GM19239 (cell line): ENCODE data around the gene SELENON.

ENCODE experiments used
- DNase-seq: peaks from one replicate; pipeline ENCODE4 v3.0.0; 2011; ENCODE audit warnings: low spot score; ENCODE audit not compliant: insufficient read length
- FAIRE-seq: peaks from 2 replicates; lab custom pipeline; 2011; peaks lifted over from hg19 to GRCh38; lab: Jason Lieb, UNC

SELENON gene

DNA sequence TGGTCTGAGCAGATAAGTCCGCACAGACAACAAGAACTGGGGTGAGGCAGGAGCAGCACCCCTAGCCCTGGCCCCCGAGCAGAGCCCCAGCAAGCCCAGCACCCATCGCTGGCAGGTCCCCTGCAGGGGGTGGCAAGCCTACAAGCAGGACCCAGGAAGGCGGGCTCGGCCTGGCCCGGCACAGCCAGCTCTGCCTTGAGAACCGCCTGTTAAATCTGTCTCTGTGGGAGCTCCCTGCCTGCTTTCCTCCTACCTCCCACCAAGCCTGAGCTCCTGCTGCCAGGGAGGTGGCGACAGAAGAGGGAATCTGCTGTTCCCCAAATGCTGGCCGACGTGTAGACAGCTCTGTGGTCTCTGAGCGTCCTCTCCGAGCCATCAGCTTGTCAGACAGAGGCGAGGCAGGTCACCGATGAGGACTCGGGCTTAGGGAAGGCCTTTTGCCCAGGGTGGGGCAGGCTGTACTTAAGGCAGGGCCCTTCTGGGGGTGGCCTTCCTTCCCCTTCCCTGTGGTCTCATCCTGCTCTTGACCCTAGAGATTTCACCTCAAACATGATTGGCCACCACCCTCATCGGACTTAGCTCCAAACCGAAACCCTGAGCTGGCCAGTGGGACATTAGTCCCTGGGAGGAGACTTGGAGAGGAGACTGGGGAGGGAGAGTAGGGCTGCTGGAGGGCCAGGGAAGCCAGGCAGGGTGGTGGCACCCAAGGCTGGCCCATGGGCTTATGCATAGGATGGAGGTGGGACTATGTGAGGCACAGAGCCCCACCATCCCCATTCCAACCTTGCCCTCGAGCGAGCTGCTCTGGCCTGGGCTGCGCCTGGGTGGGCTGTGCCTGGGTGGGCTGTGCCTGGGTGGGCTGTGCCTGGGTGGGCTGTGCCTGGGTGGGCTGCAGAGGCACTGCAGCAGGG, 7.7 kb downstream of the SELENON start:
- no peak for DNase-seq
- FAIRE-seq = no peak

DNA sequence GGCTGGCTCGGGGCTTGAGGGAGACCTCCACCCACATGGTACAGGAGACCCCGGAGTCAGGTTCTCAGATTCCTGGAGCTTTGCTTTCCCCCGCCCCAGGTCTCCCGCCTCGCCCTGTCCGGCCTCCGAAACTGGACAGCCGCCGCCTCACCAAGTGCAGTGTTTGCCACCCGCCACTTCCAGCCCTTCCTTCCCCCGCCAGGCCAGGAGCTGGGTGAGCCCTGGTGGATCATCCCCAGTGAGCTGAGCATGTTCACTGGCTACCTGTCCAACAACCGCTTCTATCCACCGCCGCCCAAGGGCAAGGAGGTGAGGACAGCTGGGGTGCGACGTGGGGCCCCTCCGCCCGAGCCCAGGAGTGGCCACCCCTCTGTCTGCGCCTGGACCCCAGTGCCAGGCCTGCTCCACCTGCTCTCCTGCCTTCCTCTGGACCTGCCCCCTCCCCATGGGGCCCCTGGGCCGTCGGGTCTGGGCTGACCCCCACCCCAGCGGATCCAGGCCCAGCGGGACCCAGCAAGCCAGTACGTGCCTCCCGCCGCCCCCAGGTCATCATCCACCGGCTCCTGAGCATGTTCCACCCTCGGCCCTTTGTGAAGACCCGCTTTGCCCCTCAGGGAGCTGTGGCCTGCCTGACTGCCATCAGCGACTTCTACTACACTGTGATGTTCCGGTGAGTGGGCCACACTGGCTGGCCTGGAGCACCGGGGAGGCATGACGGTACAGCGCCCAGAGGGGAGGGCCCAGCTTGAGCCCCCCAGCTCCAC, 8.7 kb downstream of the SELENON start:
- FAIRE-seq (no peak), DNase-seq (no peak)

DNA sequence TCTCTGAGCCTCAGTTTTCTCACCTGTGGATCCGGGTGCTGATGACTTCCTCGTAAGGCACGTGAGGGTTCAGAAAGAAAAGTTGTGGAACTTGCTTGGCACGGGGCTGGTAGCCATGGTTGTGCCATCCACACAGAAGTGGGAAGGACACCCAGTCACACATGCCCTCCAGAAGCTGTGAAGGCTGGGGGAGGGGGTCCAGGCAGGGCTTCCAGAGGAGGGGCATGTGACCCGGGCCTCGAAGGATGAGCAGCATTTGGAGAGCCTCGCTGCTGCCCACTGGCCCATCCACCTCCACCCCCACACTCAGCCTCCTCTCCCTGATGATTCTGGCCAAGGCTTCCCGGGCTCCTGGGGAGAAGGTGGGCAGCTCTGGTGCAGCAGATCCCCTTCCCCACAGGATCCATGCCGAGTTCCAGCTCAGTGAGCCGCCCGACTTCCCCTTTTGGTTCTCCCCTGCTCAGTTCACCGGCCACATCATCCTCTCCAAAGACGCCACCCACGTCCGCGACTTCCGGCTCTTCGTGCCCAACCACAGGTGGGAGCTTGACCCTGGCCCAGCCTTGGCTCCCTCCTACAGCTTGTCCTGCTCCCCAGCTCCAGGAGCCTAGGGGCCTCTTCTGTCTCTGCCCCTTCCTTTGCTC, 9.4 kb downstream of the SELENON start:
- no peak for DNase-seq
- no peak for FAIRE-seq

DNA sequence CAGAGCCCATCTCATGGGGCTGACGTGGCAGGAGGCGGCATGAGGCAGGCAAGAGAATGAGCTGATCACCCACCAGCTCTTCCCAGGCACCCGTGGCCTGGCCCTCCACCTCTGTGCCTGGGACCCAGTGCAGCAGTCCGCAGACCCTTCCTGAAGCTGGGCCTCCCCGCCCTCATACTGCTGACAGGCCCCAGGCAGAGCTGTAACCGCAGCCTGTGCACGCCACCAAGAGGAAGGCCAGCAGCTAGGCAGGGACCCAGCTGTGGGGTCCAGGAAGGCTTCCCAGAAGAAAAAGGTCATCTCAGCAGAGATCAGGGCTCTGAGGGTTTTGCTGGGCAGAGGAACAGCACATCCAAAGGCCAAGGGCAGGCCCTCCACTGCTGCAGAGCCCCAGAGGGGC, 9.9 kb downstream of the SELENON start:
- no peak for FAIRE-seq
- DNase-seq = no peak

DNA sequence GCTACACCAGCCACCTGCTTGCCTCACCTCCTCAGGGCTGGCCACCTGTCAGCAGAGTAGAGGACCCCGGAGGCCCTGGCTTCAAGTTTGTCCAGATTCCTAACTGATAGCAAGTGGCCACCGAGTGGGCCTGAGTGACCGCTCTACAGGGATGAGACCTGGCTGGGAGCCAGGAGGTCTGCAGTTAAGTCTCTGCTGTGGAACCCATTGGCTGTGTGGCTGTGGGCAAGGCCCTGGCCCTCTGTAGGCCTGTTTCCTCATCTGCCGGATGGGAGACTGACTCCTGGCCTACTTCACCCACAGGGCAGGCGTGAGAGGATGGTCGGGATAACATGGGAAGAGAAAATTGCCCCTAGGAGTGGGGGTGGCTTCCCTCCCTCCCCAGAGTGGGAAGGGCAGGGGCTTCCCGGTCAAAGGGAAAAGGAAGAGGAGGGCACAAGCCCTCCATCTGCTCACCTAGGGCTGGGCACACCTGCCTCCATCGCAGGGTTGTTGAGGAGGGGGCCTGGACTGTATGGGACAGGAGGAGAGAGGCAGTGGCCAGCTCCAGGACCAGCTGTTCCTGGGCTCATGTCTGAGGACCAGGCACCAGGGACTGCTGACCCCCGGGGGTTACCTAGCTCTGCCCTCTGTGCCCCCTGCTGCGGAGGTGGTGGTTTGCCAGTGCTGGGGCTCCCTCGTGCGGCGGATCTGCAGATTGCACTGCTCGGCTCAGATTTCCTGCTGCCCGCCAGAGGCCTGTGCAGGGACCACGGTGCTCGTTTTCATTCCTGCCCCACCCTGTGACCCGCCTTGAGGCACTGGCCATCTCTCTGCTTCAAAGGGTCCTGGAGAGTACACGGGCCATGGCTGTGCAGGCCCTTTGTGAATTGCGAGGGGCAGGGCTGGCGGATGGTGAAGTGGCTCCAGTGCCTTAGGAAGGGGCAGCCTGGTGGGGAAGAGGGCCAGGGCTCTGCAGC, 10.6 kb downstream of the SELENON start:
- DNase-seq = peak; percentile 77
- FAIRE-seq = peak; percentile 33

DNA sequence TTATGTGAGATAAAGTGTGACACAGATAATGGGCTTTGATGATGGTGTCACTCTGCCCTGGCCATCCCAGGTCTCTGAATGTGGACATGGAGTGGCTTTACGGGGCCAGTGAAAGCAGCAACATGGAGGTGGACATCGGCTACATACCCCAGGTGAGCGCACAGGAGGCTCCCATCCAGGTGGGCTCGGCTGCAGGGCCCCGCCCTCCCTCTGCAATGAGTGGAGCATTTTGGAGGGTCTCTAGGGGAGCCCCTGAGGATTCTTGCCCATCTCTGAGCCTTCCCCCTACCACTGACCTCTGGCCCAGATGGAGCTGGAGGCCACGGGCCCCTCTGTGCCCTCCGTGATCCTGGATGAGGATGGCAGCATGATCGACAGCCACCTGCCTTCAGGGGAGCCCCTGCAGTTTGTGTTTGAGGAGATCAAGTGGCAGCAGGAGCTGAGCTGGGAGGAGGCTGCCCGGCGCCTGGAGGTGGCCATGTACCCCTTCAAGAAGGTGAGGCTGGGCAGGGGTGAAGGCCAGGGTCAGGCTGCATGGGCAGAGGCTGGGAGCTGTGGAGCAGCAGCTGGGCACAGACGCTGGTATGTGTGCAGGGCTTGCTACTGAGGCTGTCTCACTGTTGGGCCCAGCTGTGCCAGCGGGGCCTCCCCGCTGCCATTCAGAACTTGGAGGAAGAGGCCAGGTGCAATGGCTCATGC, 11.5 kb downstream of the SELENON start:
- FAIRE-seq = no peak
- no peak for DNase-seq

DNA sequence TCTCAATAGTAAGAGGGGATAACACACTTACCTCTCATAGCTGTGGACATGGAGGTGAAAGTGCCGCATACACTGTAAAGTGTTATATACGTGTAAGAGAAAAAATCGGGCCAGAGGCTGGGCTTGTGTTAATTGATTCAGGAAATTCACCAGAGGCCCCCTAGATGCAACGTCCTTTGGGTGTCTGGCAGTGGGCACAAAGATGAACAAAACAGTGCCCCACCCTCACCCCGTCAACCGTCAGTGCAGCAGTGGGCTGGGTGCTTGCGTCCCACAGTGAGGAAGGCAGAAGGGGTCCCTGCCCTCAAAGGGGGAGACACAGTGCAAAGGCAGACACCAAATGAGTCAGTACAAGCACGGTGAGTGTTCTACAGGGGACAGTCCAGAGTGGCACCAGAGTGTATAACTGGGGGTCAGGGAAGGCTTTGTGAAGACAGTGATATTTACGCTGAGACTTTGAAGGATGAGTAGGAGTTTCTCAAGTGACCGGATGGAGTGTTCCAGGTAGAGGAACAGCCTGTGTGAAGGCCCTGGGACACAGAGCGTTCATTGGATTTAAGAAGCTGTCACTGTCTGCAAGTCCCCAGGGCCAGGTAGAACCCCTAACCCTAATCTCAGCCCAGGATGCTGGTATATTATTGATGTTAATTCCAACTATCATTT, 13.2 kb downstream of the SELENON start:
- FAIRE-seq = no peak
- no peak for DNase-seq

DNA sequence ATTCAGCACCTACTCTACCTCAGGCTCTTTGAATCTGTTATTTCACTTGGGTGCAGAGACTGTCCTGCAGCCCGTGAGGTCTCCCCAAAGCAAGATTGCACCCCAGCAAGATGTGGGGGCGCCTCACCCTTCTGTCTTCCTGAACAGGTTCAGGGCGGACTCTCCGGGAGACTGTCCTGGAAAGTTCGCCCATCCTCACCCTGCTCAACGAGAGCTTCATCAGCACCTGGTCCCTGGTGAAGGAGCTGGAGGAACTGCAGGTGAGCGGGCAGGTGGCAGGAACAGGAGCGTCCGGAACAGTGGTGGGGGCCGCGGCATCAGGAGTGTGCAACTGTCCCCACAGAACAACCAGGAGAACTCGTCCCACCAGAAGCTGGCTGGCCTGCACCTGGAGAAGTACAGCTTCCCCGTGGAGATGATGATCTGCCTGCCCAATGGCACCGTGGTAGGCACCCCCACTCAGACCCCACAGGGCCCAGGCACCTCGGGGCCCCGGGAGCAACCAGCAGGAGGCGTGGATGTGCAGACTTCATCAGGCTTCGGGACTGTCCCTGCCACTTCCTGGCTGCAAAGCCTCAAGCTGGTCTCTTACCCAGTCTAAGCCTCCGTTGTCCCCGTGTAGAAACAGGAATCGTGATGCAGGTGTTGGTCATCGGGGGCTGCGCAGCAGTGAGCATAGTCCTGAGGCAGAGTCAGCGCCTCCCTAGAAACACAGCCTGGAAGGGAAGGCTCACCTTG, 13.9 kb downstream of the SELENON start:
- FAIRE-seq (no peak), DNase-seq (no peak)

DNA sequence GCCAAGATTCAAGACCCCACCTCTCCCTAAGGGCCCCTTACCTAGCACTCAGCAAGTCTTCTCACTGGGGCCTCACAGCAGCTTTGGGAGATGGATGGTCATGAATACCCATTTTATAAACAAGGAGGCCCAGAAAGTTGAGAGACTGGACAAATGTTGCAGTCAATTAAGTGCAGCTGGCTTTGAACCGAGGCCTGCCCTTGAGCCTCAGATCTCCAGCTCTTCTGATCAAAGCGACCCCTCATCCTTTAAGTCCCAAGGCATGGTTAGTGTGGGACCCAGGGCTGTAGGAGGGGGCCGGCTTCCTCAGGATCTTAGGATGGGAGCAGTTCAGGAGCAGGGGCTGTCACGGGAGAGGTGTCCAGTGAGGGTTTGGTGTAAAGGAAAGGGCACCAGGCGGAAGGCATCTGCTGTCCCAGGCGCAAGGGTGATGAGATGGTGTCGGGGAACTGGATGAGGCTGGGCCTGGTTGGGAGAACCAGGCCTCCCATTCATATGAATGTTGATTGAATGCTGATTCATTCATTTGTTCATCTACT, 14.6 kb downstream of the SELENON start:
- FAIRE-seq = no peak
- no peak for DNase-seq

- FAIRE-seq = no peak
- no peak for DNase-seq
These were observed 15.5 kb downstream of the SELENON start for GRCh38 chr1:25815208-25816111.

DNA sequence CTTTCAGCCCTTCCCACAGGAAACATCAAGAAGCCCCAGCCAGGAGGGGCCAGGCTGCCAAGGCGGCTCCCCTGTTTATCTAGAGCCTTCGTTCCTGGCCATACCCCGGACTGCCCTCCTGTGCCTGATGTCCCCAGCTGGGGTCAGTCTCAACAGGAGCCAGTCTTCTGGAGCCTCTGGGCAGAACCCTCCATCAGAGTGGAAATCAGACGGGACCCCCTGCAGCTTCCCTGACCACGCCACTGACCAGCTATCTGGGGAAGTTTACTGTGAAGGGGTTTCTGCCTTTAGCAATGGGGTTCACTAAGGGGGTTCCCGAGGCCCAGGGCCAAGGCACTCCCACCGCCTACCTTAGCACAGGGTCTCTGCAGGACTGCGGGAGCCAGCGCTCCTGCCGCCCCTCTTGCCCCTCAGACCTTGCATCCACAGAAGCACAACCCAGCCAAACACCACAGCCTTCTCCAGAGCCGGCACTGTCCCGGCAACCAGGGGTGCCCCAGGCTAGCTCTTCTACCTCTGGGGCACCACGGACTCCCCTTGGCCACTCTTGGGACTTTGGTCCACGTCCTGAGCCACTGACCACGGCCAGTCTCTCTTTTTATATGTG, 16.2 kb downstream of the SELENON start:
- FAIRE-seq (no peak), DNase-seq (no peak)

- FAIRE-seq (no peak), DNase-seq (no peak)
These were observed 18.0 kb downstream of the SELENON start for GRCh38 chr1:25817840-25818501.

DNA sequence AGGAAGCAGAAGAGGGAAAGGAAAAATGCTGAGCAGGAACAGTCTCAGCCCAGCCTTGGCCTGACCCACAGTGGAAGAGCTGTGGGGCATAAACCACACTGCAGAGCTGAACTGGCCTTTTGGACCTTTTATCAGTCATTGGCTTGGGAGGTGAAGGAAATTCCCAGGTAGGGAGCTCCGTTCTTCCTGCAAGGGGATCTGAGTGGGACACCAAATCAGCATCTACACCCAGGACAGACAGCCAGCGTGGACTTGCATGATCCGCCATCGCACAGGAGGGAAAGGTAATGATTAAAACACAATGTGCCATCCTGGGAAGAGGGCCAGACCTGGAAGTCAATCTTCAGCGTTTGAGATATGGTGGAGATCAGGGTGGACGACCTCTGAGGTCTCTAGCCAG, 18.6 kb downstream of the SELENON start:
- DNase-seq (no peak), FAIRE-seq (no peak)

- DNase-seq = peak; percentile 97
- FAIRE-seq = peak; percentile 96
These were observed 19.7 kb downstream of the SELENON start, which contains the start of gene MTFR1L for GRCh38 chr1:25819491-25820246. TSS of gene MTFR1L (plus strand) at chr1:25819954. CDS start at chr1:25823105, 3,151 bp downstream.
